SIG-M5 (cell line): ENCODE results near the gene CRYBG1.

Source experiments
- DNase-seq: peaks from one replicate; lab custom pipeline; 2025; lab: John Stamatoyannopoulos, UW

CRYBG1 gene

DNA sequence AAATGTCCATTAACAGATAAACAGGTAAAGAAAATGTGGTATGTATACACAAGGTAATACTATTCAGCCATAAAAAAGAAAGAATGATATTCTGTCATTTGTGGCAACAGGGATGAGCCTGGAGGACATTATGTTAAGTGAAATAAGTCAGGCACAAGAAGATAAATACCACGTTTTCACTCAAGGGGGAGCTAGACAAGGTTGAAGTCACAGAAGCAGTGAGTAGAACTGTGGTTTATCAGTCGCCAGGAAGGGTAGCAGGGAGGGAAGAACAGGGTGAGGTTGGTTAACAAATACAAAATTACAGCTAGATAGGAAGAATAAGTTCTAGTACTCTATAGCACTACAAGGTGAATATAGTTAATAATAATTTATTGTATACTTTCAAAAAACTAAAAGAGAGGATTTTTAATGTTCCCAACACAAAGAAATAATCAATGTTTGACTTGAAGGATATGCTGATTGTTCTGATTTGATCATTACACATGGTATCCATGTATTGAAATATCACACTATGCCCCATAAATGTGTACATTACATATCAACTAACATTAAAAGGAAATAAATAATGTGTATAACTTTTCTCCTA, 247.7 kb downstream of the CRYBG1 start:
- no peak for DNase-seq

DNA sequence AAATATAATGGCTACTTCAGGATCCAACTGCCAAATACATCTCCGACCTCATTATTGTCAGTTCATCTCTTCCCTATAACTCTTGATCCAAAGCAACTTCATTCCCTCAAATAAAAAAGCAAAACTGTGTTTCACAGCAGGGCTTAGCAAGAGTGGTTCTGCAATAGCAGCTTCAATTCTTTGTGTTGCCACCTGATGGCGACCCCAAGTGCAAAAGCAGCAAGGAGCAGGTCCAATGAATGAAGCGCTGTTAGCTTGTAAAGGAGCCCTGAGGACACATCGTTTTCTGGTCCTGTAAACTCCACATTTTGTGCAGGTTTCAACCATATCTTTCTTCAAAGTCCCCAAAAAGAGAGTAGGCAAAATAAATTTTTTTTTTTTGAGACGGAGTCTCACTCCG, 249.2 kb downstream of the CRYBG1 start:
- DNase-seq, result no peak

DNA sequence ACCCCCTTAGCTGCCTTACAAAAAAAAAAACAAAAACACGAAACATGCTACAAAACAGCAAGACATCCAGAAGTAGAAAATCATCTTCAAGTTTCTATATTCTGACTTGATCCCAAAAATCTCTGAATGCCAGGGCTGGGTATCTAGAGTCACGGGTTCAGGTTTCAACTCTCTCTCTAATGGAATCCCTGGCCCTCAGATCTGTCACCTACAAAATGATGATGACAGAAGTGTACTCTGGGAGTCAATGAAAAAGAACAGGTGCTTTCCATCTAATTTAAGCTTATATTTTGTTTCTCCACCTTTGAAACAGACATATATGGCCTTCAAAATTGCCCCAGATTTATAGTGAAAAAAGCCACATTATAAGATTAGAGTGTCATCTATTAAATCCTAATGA, 250.5 kb downstream of the CRYBG1 start:
- DNase-seq, result no peak

DNA sequence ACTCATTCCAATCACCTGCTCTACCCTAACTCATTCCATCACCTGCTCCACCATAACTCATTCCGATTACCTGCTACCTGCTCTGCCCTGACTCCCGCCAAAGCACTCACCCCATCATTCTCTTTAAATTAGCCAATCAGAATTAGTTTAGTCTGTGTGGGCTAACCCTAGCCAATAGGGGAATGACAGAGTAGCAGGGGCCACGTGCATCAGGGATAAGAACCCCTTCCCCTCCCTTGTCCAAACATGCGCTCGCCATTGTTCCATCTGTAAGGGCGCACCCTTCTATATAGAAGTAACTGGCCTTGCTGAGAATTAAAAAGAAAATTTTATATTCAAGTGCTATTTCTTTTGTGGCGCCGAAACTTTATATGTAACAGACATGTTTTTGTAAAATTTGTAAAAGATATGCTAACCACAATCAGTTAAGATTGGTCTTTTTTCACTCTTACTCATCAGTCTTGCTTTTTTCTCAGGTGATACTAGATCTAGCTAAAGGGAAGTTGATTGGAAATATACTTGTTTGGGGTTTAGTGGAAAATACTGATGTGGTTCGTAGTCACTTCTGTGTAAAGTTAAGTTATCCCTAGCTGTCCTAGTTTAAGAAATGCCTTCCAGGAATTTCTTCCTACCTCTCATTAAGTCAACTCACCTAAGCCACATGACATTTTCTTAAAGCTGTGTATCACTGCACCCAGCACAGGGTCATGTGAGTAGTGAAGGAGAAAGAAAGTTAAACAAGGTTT, 252.3 kb downstream of the CRYBG1 start:
- no peak for DNase-seq

DNA sequence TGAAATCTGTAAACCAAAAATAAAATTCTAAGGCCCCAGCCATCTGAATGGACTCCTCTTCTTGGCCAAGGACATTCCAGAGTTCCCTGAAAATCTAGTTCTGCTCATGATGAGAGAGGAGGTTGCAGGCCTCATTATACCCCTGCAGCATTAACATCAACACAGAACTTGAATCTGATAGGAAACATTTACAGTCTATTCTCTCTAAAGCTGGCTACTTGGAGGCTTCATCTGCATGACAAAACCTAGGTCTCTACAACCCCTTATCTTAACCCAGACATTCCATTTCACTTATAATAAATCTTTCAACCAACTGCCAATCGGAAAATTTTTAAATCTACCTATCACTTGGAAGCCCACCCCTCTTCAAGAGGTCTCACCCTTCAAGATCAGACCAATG, 253.1 kb downstream of the CRYBG1 start:
- no peak for DNase-seq

DNA sequence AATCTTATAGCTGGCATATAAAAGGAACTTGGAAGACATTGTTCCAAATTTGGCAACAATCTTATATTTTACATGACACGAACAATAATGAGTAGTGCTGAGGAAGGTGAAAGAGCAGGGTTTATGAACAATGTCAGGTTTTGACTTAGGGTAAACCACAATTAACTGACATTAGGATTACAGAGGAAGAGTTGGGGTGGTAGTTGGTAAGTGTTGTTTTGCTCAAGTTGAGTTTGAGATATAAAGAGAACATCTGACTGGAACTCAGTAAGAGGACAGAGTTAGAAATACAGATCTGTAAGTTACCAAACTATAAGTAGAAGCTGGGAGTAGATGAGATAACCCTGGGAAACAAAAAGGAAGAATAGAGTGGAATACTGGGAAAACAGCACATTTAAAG, 253.6 kb downstream of the CRYBG1 start:
- DNase-seq, result no peak

DNA sequence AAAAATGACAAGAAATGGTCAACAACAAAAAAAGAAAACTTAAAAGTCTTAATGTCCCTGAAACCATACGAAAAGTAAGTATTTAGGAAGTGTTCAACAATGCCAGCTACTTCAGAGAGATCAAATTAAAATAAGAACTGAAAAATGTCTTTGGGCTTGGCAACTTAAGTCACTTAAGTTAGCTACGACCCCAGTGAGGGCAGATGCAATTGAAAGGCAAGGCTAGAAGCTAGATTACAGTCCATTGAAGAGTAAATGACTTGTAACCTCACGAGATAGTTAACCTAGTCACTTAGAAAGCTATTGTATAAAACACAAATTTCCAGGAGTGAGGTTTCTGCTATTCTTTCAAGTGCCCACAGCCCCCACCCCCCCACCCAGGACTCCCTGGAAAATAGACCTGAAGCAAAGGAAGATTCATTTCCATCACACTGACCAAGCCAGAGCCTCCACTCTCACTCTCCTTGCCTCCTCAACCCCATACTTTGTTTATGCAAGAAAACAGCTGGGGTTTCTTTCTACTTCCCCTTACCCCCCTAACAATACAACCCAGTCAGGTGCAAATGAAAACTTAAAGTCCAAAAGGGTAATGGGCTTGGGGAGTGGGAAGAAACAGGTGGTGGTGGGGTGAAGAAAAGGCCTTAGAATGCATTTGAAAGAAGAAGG, 254.2 kb downstream of the CRYBG1 start:
- DNase-seq, result no peak

DNA sequence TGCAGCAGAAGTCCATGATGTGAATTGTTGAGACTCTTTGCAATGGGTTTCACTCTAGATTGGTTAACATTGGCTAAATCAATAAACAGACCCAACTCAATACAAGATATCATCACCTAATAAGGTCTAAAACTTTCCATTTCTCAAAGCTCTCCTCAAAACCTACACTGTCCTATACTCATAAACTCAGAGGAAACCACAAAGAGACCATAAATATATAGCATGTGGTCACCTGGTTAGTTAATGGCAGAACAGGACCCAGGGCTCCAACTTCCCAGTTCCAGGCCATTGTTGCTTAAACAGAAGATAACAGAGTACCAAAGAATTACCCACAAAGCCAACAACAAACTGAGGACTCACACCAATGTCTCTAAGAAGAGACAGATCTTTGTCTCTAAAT, 256.8 kb downstream of the CRYBG1 start:
- DNase-seq, result no peak

DNA sequence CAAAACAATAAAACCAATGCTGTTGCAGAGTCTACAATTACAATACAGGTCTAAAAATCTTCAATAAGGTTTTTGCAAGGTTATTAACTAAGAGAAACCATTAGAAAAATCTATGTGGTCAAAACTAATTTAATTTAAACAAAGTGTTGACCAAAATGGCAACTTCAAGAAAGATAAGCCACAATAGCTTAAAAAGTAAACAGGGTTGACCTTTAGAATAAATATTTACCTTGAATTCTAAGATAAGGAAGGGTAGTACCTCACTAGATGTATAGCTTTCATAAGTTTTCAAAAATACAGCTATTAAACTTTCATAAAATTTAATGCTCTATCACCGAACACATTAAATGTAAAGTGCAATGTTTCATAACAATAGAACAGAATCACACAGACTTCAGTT, 257.3 kb downstream of the CRYBG1 start:
- DNase-seq, result no peak

DNA sequence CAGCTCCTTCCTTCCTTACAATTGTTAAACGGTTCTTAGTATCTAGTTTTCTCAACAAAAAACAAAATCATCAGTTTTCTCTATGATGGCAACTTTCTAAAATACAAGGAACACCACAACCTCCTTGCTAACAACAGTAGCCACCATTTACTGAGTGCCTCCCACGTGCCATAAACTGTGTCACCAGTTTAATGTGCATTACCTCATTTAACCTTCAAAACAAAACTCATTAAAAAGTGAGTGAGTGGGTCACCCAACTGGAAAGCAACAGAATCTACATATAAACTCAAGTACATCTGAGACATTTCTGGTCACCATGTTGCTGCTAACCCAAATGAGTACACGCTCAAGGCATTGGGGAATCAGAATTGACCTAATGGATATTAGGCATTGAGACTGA, 257.8 kb downstream of the CRYBG1 start:
- DNase-seq, result no peak

DNA sequence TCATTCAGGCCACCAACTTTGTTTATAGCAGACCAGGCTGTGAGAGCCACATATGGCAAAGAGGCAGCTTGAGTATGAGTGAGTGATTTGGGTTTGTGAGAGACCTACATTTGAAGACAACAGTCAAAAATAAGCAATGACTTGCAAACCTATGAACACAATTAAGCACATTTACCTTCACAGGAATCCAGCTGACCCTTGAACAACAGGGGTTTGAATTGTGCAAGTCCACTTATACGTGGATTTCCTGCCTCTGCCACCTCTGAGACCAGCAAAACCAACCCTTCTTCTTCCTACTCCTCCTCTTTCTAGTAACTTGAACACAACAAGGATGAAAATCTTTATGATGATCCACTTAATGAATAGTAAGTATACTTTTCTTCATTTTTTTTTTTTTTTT, 258.7 kb downstream of the CRYBG1 start:
- no peak for DNase-seq

DNA sequence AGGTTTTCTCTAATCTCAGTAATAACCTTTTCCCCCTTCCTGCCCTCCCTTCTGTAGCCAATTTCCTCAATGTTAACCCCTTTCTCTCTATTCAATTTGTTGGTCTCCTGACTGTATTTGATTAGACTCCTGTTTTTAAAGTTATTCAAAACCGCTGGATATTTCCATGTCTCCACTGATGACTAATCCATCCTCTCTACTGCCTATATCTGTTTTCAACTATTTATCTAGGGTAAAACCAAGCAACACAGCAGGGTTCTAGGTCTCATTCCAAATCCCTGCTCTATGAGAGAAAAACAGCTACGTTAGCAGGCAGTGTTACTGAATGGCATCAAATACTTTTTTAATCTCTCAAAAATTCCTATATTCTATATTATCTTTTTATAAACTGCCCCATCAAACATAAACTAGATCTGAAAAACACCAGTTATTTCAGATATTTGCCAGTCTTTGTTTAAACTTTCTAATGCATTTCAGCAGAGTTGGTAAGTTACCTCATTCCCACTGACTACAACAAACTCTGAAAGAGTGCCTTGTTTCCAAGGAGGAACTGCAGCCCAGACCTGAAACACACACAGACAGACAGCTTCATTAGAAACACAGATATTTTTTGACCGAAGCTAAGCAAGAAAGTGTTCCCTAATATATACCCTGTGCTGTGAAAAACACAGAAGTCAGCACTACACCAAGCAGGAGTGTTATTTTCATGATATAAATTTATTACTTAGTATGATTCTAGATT, 260.6 kb downstream of the CRYBG1 start:
- no peak for DNase-seq
